ENCODE data around the gene PRRC1. TPM values are rescaled to one million over a fixed set of nuclear protein-coding genes. Genes with fewer than 3 reads are reported as not detected.

The PRRC1 gene
- total RNA-seq, 6 experiments from 2014 or later, result 96.1 to 116 (median 106) TPM

DNA sequence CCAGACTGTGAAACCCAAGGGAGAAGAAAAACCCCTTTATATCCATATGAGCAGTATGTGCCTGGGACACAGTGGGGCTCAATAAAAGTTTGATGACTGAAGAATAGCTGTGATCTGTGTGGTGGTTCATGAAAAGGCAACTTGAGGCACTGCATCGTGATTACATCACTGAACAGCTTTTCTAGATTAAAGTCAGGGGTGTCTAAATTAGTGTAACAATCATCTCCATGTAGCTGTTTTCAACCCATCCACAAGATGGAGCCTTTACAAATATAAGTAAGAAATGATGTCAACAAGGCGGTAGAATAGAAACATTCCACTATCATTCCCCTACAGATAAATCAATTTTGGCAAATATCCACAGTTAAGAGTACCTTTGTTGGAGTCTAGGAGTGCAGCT is 55.5 kb downstream of the PRRC1 start:
- H3K9me3 Mint-ChIP-seq, result peaks cover 10% of the 10 kb centered on the region
- H3K4me3 Mint-ChIP-seq, result no peak overlapping the region
- no peak for DNase-seq
- H3K36me3 Mint-ChIP-seq (ENCODE audit: low read depth), result no peaks in the 10 kb centered on the region
- H3K4me1 Mint-ChIP-seq (ENCODE audit: low read depth), result peaks cover 8% of the 10 kb centered on the region
- peak; percentile 56 for TF ChIP-seq CTCF (IDR thresholded peaks at IDR 0.05)
- peaks cover 22% of the 10 kb centered on the region for H3K27me3 Mint-ChIP-seq (ENCODE audit: insufficient read depth)
- no peak overlapping the region for H3K27ac Mint-ChIP-seq

GRCh38 chr5:127574852-127575679 is 57.6 kb downstream of the PRRC1 start:
- H3K27me3 Mint-ChIP-seq (ENCODE audit: insufficient read depth), result peaks cover 14% of the 10 kb centered on the region; the same call in 1 of the 2 replicates
- no peak for TF ChIP-seq CTCF (IDR thresholded peaks at IDR 0.05)
- no peak for DNase-seq
- H3K27ac Mint-ChIP-seq, result no peak overlapping the region
- peaks cover 8% of the 10 kb centered on the region for H3K4me1 Mint-ChIP-seq (ENCODE audit: low read depth)
- H3K9me3 Mint-ChIP-seq, result peaks cover 10% of the 10 kb centered on the region
- no peaks in the 10 kb centered on the region for H3K36me3 Mint-ChIP-seq (ENCODE audit: low read depth)
- no peak overlapping the region for H3K4me3 Mint-ChIP-seq

GRCh38 chr5:127577458-127577857 is 60.0 kb downstream of the PRRC1 start:
- Mint-ChIP-seq H3K36me3 (ENCODE audit: low read depth) (no peaks in the 10 kb centered on the region), H3K27ac (no peak overlapping the region), H3K4me3 (no peak overlapping the region), H3K27me3 (ENCODE audit: insufficient read depth) (peaks cover 10% of the 10 kb centered on the region), H3K9me3 (peaks cover 10% of the 10 kb centered on the region), H3K4me1 (ENCODE audit: low read depth) (peaks cover 8% of the 10 kb centered on the region)
- no peak for DNase-seq
- no peak for TF ChIP-seq CTCF (IDR thresholded peaks at IDR 0.05)

- no peak overlapping the region for H3K4me3 Mint-ChIP-seq
- peaks cover 5% of the 10 kb centered on the region for H3K27me3 Mint-ChIP-seq (ENCODE audit: insufficient read depth)
- no peak for DNase-seq
- no peaks in the 10 kb centered on the region for H3K9me3 Mint-ChIP-seq
- peaks cover 8% of the 10 kb centered on the region for H3K4me1 Mint-ChIP-seq (ENCODE audit: low read depth)
- no peaks in the 10 kb centered on the region for H3K36me3 Mint-ChIP-seq (ENCODE audit: low read depth)
- no peak overlapping the region for H3K27ac Mint-ChIP-seq
- no peak for TF ChIP-seq CTCF (IDR thresholded peaks at IDR 0.05)
These were observed 63.3 kb downstream of the PRRC1 start for GRCh38 chr5:127580731-127581130.

DNA sequence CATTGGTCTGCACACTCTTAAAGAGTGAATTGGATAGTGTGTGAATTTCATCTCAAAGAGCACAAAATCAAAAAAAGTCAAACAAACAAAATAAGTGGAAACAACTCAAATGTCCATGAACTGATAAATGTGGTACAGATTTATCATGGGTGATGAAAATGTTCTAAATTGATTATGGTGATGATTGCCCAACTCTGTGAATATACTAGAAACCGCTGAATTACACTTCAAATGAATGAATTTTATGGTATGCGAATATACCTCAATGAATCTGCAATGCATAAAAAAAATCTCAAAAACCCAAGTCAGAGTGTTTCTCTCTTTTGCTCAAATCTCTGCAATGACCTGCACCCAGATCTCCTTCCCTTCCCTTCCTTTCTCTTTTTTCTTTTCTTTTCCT is 64.0 kb downstream of the PRRC1 start:
- Mint-ChIP-seq H3K27me3 (ENCODE audit: insufficient read depth) (peaks cover 5% of the 10 kb centered on the region), H3K4me1 (ENCODE audit: low read depth) (peaks cover 8% of the 10 kb centered on the region), H3K9me3 (no peaks in the 10 kb centered on the region), H3K36me3 (ENCODE audit: low read depth) (no peaks in the 10 kb centered on the region), H3K4me3 (no peak overlapping the region), H3K27ac (no peak overlapping the region)
- no peak for TF ChIP-seq CTCF (IDR thresholded peaks at IDR 0.05)
- DNase-seq, result no peak

Measured in HFFc6 (cell line).